Inferior parietal cortex (tissue), 1 donor: Measurements from ENCODE around the gene CLSTN3.

Experiments
- DNase-seq: peaks from one replicate; pipeline ENCODE4 v3.0.0-alpha.2; 2016; ENCODE audit errors: extremely low spot score

CLSTN3 gene

GRCh38 chr12:7129872-7130691, at the start of gene CLSTN3:
TSS of gene CLSTN3 (plus strand) at chr12:7130371. CDS start at chr12:7130649, 278 bp downstream.
- peak; percentile 44 for DNase-seq

GRCh38 chr12:7081037-7081436, 49.1 kb upstream of the CLSTN3 start:
- no peak for DNase-seq

GRCh38 chr12:7083125-7083524, 47.0 kb upstream of the CLSTN3 start:
- DNase-seq, result no peak

- no peak for DNase-seq
These were observed 40.8 kb upstream of the CLSTN3 start for GRCh38 chr12:7089196-7089871.

- no peak for DNase-seq
These were observed 39.8 kb upstream of the CLSTN3 start for GRCh38 chr12:7090222-7090998.

- DNase-seq, result no peak
These were observed 39.0 kb upstream of the CLSTN3 start for GRCh38 chr12:7091171-7091570.

GRCh38 chr12:7091660-7092228, 38.4 kb upstream of the CLSTN3 start:
- DNase-seq, result no peak

- DNase-seq, result peak; percentile 78
These were observed 37.8 kb upstream of the CLSTN3 start, which contains the start of gene C1R for GRCh38 chr12:7092229-7092985. TSS of gene C1R (minus strand) at chr12:7092445. CDS start at chr12:7092388, 57 bp downstream.

GRCh38 chr12:7092986-7093460, 37.1 kb upstream of the CLSTN3 start:
- no peak for DNase-seq

GRCh38 chr12:7093486-7093885, 36.7 kb upstream of the CLSTN3 start:
- no peak for DNase-seq

GRCh38 chr12:7093892-7094291, 36.3 kb upstream of the CLSTN3 start:
- no peak for DNase-seq

- no peak for DNase-seq
These were observed 33.9 kb upstream of the CLSTN3 start for GRCh38 chr12:7096006-7096932.

GRCh38 chr12:7096979-7097378, 33.2 kb upstream of the CLSTN3 start:
- no peak for DNase-seq

- DNase-seq, result no peak
These were observed 30.7 kb upstream of the CLSTN3 start for GRCh38 chr12:7099290-7099996.

GRCh38 chr12:7100239-7100638, 29.9 kb upstream of the CLSTN3 start:
- DNase-seq, result no peak

GRCh38 chr12:7101047-7101693, 29.0 kb upstream of the CLSTN3 start:
- DNase-seq, result no peak

GRCh38 chr12:7101694-7102131, 28.5 kb upstream of the CLSTN3 start:
- DNase-seq, result no peak

GRCh38 chr12:7102582-7102981, 27.6 kb upstream of the CLSTN3 start:
- DNase-seq, result no peak
